HL-60/S4 treated with retinoic acid at 250 ng/mL for 4 days and 3 days (cell line): ENCODE data around the gene PRKCE.
"Not testable (repeated sequence)": the region's sequence is repeated elsewhere in the genome, so short reads cannot be mapped to it uniquely, and the experiment has no call there.

Source experiments
- in situ Hi-C: fragments of 300-500 bp; cut with MboI; formaldehyde crosslinking; loops from 2 replicates; pipeline ENCODE4 v1.7.0; 2022; ENCODE audit warnings: low sequenced_read_pairs

Gene PRKCE

GRCh38 chr2:45852450-45853150 is 201.1 kb downstream of the PRKCE start:
- in situ Hi-C loops = no loop called here

- in situ Hi-C loops = no loop called here
Measured at GRCh38 chr2:45855374-45855773, 203.9 kb downstream of the PRKCE start.

GRCh38 chr2:45856391-45857274 is 205.2 kb downstream of the PRKCE start:
- in situ Hi-C loops = no loop called here

- in situ Hi-C loops = no loop called here
Measured at GRCh38 chr2:45857275-45857609, 205.8 kb downstream of the PRKCE start.

GRCh38 chr2:45857867-45858520 is 206.5 kb downstream of the PRKCE start:
- in situ Hi-C loops = no loop called here

GRCh38 chr2:45858872-45859271 is 207.4 kb downstream of the PRKCE start:
- in situ Hi-C loops = not testable (repeated sequence)

GRCh38 chr2:45859682-45860081 is 208.2 kb downstream of the PRKCE start:
- in situ Hi-C loops = no loop called here

GRCh38 chr2:45860136-45861121 is 209.0 kb downstream of the PRKCE start:
- in situ Hi-C loops = no loop called here

GRCh38 chr2:45862843-45863242 is 211.4 kb downstream of the PRKCE start:
- in situ Hi-C loops = no loop called here

- in situ Hi-C loops = no loop called here
Measured at GRCh38 chr2:45864121-45864520, 212.6 kb downstream of the PRKCE start.

GRCh38 chr2:45867349-45867748 is 215.9 kb downstream of the PRKCE start:
- in situ Hi-C loops = no loop called here

- in situ Hi-C loops = no loop called here
Measured at GRCh38 chr2:45867800-45868199, 216.3 kb downstream of the PRKCE start.

GRCh38 chr2:45869165-45869501 is 217.7 kb downstream of the PRKCE start:
- in situ Hi-C loops = no loop called here

GRCh38 chr2:45871025-45871424 is 219.6 kb downstream of the PRKCE start:
- in situ Hi-C loops = no loop called here

GRCh38 chr2:45871541-45871940 is 220.1 kb downstream of the PRKCE start:
- in situ Hi-C loops = no loop called here

- in situ Hi-C loops = no loop called here
Measured at GRCh38 chr2:45872211-45872610, 220.7 kb downstream of the PRKCE start.

GRCh38 chr2:45874344-45874743 is 222.9 kb downstream of the PRKCE start:
- in situ Hi-C loops = no loop called here

GRCh38 chr2:45876611-45877010 is 225.1 kb downstream of the PRKCE start:
- in situ Hi-C loops = no loop called here

GRCh38 chr2:45879406-45879805 is 227.9 kb downstream of the PRKCE start:
- in situ Hi-C loops = no loop called here

- in situ Hi-C loops = no loop called here
Measured at GRCh38 chr2:45879936-45880335, 228.5 kb downstream of the PRKCE start.
